H9 (cell line): Measurements from ENCODE around the gene HNRNPD. TPM values are rescaled to one million over a fixed set of nuclear protein-coding genes. Genes with fewer than 3 reads are reported as not detected.
"Not testable (repeated sequence)": the region's sequence is repeated elsewhere in the genome, so short reads cannot be mapped to it uniquely, and the experiment has no call there.

Experiments
- DNase-seq: peaks from one replicate; pipeline ENCODE4 v3.0.0-alpha.2; 2017
- H2AFZ ChIP-seq: one replicate; pipeline ENCODE4 v1.6.1; 2013; ENCODE audit warnings: mild to moderate bottlenecking, low read length, control low read depth, moderate library complexity
- H2AK5ac ChIP-seq: 2 replicates; pipeline ENCODE4 v1.6.1; 2013; ENCODE audit warnings: low read length, control low read depth, mixed read lengths; ENCODE audit not compliant: insufficient read length
- H2BK120ac ChIP-seq: one replicate; pipeline ENCODE4 v1.6.1; 2013; ENCODE audit warnings: low read depth, mild to moderate bottlenecking, low read length, control low read depth, inconsistent platforms; ENCODE audit not compliant: poor library complexity, severe bottlenecking
- H2BK12ac ChIP-seq: 2 replicates; pipeline ENCODE4 v1.6.1; 2013; ENCODE audit warnings: low read length, control low read depth, mixed read lengths, low read depth; ENCODE audit not compliant: insufficient read length
- H2BK15ac ChIP-seq: 2 replicates; pipeline ENCODE4 v1.6.1; 2013; ENCODE audit warnings: low read depth, low read length, control low read depth
- H2BK20ac ChIP-seq: one replicate; pipeline ENCODE4 v1.6.1; 2013; ENCODE audit warnings: low read depth, mild to moderate bottlenecking, low read length, control low read depth, inconsistent platforms; ENCODE audit not compliant: poor library complexity, severe bottlenecking
- H2BK5ac ChIP-seq: 2 replicates; pipeline ENCODE4 v1.6.1; 2013; ENCODE audit warnings: low read length, control low read depth, mixed read lengths; ENCODE audit not compliant: insufficient read length
- H3K14ac ChIP-seq: 2 replicates; pipeline ENCODE4 v1.6.1; 2013; ENCODE audit warnings: low read length, control low read depth; ENCODE audit not compliant: insufficient read depth
- H3K18ac ChIP-seq: 2 replicates; pipeline ENCODE4 v1.6.1; 2013; ENCODE audit warnings: low read depth, mild to moderate bottlenecking, mixed read lengths, low read length, control low read depth; ENCODE audit not compliant: insufficient read length
- H3K23ac ChIP-seq: 2 replicates; pipeline ENCODE4 v1.6.1; 2013; ENCODE audit warnings: low read length, control low read depth, mixed read lengths, low read depth; ENCODE audit not compliant: insufficient read length
- H3K23me2 ChIP-seq: 2 replicates; pipeline ENCODE4 v1.6.1; 2013; ENCODE audit warnings: low read depth, mild to moderate bottlenecking, mixed read lengths, low read length, control low read depth; ENCODE audit not compliant: insufficient read length, poor library complexity, severe bottlenecking
- H3K27ac ChIP-seq: 2 replicates; pipeline ENCODE4 v1.5.1; 2013; ENCODE audit warnings: low read length, control low read depth, mixed read lengths, low read depth; ENCODE audit not compliant: insufficient read length
- H3K27me3 ChIP-seq: 2 replicates; pipeline ENCODE4 v1.6.1; 2013; ENCODE audit warnings: low read length, control low read depth, inconsistent platforms; ENCODE audit not compliant: insufficient read depth
- H3K4ac ChIP-seq: 2 replicates; pipeline ENCODE4 v1.6.1; 2013; ENCODE audit warnings: low read depth, mild to moderate bottlenecking, control low read depth, inconsistent platforms, low read length, moderate library complexity
- H3K4me1 ChIP-seq: 2 replicates; pipeline ENCODE4 v1.6.1; 2013; ENCODE audit warnings: low read length, control low read depth, inconsistent platforms; ENCODE audit not compliant: insufficient read depth
- H3K4me2 ChIP-seq: 2 replicates; pipeline ENCODE4 v1.6.1; 2013; ENCODE audit warnings: low read length, control low read depth, mixed read lengths; ENCODE audit not compliant: insufficient read length, insufficient read depth
- H3K56ac ChIP-seq: 2 replicates; pipeline ENCODE4 v1.6.1; 2013; ENCODE audit warnings: low read depth, mild to moderate bottlenecking, mixed read lengths, low read length, control low read depth; ENCODE audit not compliant: insufficient read length
- H3K79me1 ChIP-seq: 2 replicates; pipeline ENCODE4 v1.6.1; 2013; ENCODE audit warnings: low read depth, mild to moderate bottlenecking, moderate library complexity, low read length, control low read depth, inconsistent platforms; ENCODE audit not compliant: insufficient read depth, poor library complexity, severe bottlenecking
- H3K79me2 ChIP-seq: 2 replicates; pipeline ENCODE4 v1.6.1; 2013; ENCODE audit warnings: low read length, control low read depth, inconsistent platforms; ENCODE audit not compliant: insufficient read depth
- H3K9ac ChIP-seq: 2 replicates; pipeline ENCODE4 v1.6.1; 2013; ENCODE audit warnings: low read length, control low read depth, mixed read lengths; ENCODE audit not compliant: insufficient read length; ENCODE audit errors: extremely low read depth
- H3K9me3 ChIP-seq: one replicate; pipeline ENCODE4 v1.6.1; 2013; ENCODE audit warnings: low read depth, low read length, inconsistent platforms; ENCODE audit not compliant: control insufficient read depth
- H3T11ph ChIP-seq: one replicate; pipeline ENCODE4 v1.6.1; 2013; ENCODE audit warnings: mild to moderate bottlenecking, low read length, control low read depth, inconsistent platforms
- H4K20me1 ChIP-seq: one replicate; pipeline ENCODE4 v1.6.1; 2013; ENCODE audit not compliant: control insufficient read depth, insufficient read length, insufficient read depth
- H4K5ac ChIP-seq: 2 replicates; pipeline ENCODE4 v1.6.1; 2013; ENCODE audit warnings: low read depth, mild to moderate bottlenecking, mixed read lengths, low read length, control low read depth; ENCODE audit not compliant: insufficient read length
- H4K8ac ChIP-seq: replicated peaks from 2 replicates; pipeline ENCODE4 v1.6.1; 2013; ENCODE audit warnings: low read length, control low read depth, mixed read lengths, low read depth; ENCODE audit not compliant: insufficient read length
- H4K91ac ChIP-seq: 2 replicates; pipeline ENCODE4 v1.6.1; 2013; ENCODE audit warnings: low read depth, mild to moderate bottlenecking, moderate library complexity, mixed read lengths, low read length, control low read depth; ENCODE audit not compliant: insufficient read length
- H3K27ac Mint-ChIP-seq, 3 experiments: 2 replicates in 2 of 3; 3 replicates in 1 of 3; pipeline ENCODE4 v1.8.0; 2020 to 2021; ENCODE audit warnings: mixed read lengths in 3 of 3, mild to moderate bottlenecking in 1 of 3, moderate library complexity in 1 of 3
- H3K27me3 Mint-ChIP-seq: 2 replicates; pipeline ENCODE4 v1.8.0; 2021; ENCODE audit warnings: low read depth, mild to moderate bottlenecking, moderate library complexity, mixed read lengths
- H3K36me3 Mint-ChIP-seq, 3 experiments: 2 replicates in 2 of 3; 3 replicates in 1 of 3; pipeline ENCODE4 v1.8.0; 2020 to 2021; ENCODE audit warnings: low read depth in 3 of 3, mixed read lengths in 3 of 3; ENCODE audit not compliant: insufficient read depth in 1 of 3
- H3K4me1 Mint-ChIP-seq, 2 experiments: 2 replicates each; pipeline ENCODE4 v1.8.0; 2020; ENCODE audit warnings: mixed read lengths in 2 of 2
- H3K4me3 Mint-ChIP-seq, 2 experiments: 2 replicates in 1 of 2; 3 replicates in 1 of 2; pipeline ENCODE4 v1.8.0; 2020 to 2021; ENCODE audit warnings: mild to moderate bottlenecking in 2 of 2, mixed read lengths in 2 of 2, moderate library complexity in 1 of 2
- H3K9me3 Mint-ChIP-seq, 2 experiments: 2 replicates in 1 of 2; 3 replicates in 1 of 2; pipeline ENCODE4 v1.8.0; 2020; ENCODE audit warnings: mild to moderate bottlenecking in 2 of 2, mixed read lengths in 2 of 2, moderate library complexity in 1 of 2
- CTCF ChIP-seq: fragments of 200-600 bp; sonication (generic); conservative IDR thresholded peaks from 3 replicates; pipeline ENCODE4 v1.8.0; 2021; ENCODE audit warnings: antibody characterized with exemption, mild to moderate bottlenecking
- WGBS: extraction: QIAGEN DNeasy Blood & Tissue Kit; methylation state at CpG from one replicate; pipeline ENCODE4 v1.1.7; 2013; ENCODE audit warnings: missing lambda C conversion rate, low lambda C conversion rate, mixed read lengths; ENCODE audit not compliant: insufficient read length; ENCODE audit errors: extremely low coverage; 5-methylcytosine and 5-hydroxymethylcytosine counted together
- total RNA-seq: library from RNA; stranded (reverse); gene quantifications from 2 replicates; pipeline ENCODE4 v1.2.1, GENCODE V29; 2021

Gene HNRNPD
- total RNA-seq, 1 experiment from 2014 or later, result 611 TPM

- Histone ChIP-seq H3K14ac (no peak overlapping the region), H2AFZ (no peak overlapping the region), H3K9me3 (no peaks in the 10 kb centered on the region), H3K23me2 (no peaks in the 10 kb centered on the region), H3K9ac (no peak overlapping the region), H2BK20ac (no peak overlapping the region), H3K4ac (no peak overlapping the region), H2BK12ac (no peak overlapping the region), H3K4me2 (no peak overlapping the region), H2AK5ac (no peak overlapping the region), H4K8ac (no peak overlapping the region), H3T11ph (no peak overlapping the region), H4K5ac (no peak overlapping the region), H2BK5ac (no peak overlapping the region), H2BK15ac (no peak overlapping the region), H4K91ac (no peak overlapping the region), H3K79me2 (no peaks in the 10 kb centered on the region), H3K56ac (no peak overlapping the region), H3K27me3 (no peaks in the 10 kb centered on the region), H3K4me1 (no peaks in the 10 kb centered on the region), H3K79me1 (no peaks in the 10 kb centered on the region), H4K20me1 (no peaks in the 10 kb centered on the region), H3K27ac (no peak overlapping the region), H3K23ac (no peak overlapping the region), H3K18ac (no peak overlapping the region), H2BK120ac (no peak overlapping the region)
- no peak for TF ChIP-seq CTCF
- DNase-seq, result no peak
- peaks cover 3% of the 10 kb centered on the region; the same call in 1 of the 2 replicates for H3K27me3 Mint-ChIP-seq
- WGBS, result no CpG with 5 or more reads among the region's 4 CpGs
- H3K4me3 Mint-ChIP-seq, result no peak overlapping the region
- H3K4me1 Mint-ChIP-seq, result peaks cover 0 to 4% of the 10 kb centered on the region in 2 experiments; a peak in 1 of 4 replicates
- H3K36me3 Mint-ChIP-seq, result peaks cover 2 to 13% (median 8%) of the 10 kb centered on the region in 3 experiments; a peak in 3 of 7 replicates
- H3K9me3 Mint-ChIP-seq, result peaks cover 14 to 15% of the 10 kb centered on the region in 2 experiments
- no peak overlapping the region for H3K27ac Mint-ChIP-seq
Measured at GRCh38 chr4:82320351-82320750, 53.4 kb downstream of the HNRNPD start.

- not testable (repeated sequence) for H3K27me3 ChIP-seq, H4K20me1 ChIP-seq, H3K23me2 ChIP-seq, H3K14ac ChIP-seq, H2BK5ac ChIP-seq, H3K27ac ChIP-seq, H2BK20ac ChIP-seq, H3K79me1 ChIP-seq, H3K4me3 Mint-ChIP-seq, H4K91ac ChIP-seq, H2BK12ac ChIP-seq, H2BK15ac ChIP-seq, H2AFZ ChIP-seq, H2AK5ac ChIP-seq, H3K4ac ChIP-seq, H3K9me3 ChIP-seq, H4K5ac ChIP-seq, H3K23ac ChIP-seq, H3K56ac ChIP-seq, H3K79me2 ChIP-seq, H3K4me2 ChIP-seq, H3T11ph ChIP-seq, H4K8ac ChIP-seq, H3K9ac ChIP-seq, H2BK120ac ChIP-seq, H3K27ac Mint-ChIP-seq, H3K4me1 ChIP-seq, H3K18ac ChIP-seq, DNase-seq, H3K4me1 Mint-ChIP-seq
- peaks cover 26 to 29% of the 10 kb centered on the region in 2 experiments for H3K9me3 Mint-ChIP-seq
- peaks cover 4 to 12% (median 5%) of the 10 kb centered on the region in 3 experiments; a peak in 6 of 7 replicates for H3K36me3 Mint-ChIP-seq
- peaks cover 14% of the 10 kb centered on the region for H3K27me3 Mint-ChIP-seq
- WGBS, result no CpG with 5 or more reads among the region's 13 CpGs
Measured at GRCh38 chr4:82303063-82303462, 70.7 kb downstream of the HNRNPD start.
